ENCODE measurements around the gene FLT1.
A peak's percentile ranks its signal among the peaks of the same experiment; 100 is the strongest.

The FLT1 gene

DNA sequence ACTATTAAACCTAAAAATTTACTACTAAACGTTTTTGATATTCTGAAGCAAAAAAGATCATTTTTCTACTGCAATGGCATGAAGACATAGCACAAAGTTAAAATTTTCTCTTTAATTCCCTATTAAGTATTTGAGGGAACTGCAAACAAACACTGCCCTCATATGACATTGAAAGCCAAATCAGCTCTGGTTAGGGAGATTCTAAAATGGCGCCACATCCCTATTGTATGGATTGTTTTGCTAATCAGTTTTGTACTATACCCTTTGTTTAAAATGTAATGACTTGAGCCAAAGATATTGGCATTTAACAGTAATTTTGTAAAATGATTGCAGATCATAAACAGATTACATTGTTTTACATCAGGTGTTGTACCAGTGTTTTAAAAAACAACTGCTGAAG, 65.8 kb downstream of the FLT1 start:
- no peak for DNase-seq (ENCODE audit: low read depth in 3 of 3)

- no peak for DNase-seq (ENCODE audit: low read depth in 3 of 3)
These were observed 68.5 kb downstream of the FLT1 start for GRCh38 chr13:28426381-28426780.

- no peak for DNase-seq (ENCODE audit: low read depth in 3 of 3)
These were observed 69.1 kb downstream of the FLT1 start for GRCh38 chr13:28425793-28426192.

GRCh38 chr13:28424541-28424940, 70.4 kb downstream of the FLT1 start:
- DNase-seq (ENCODE audit: low read depth in 3 of 3): no peak

- peak in 1 of 3 experiments; percentile 4 for DNase-seq (ENCODE audit: low read depth in 3 of 3)
These were observed 71.9 kb downstream of the FLT1 start for GRCh38 chr13:28423010-28423409.

- no peak for DNase-seq (ENCODE audit: low read depth in 3 of 3)
These were observed 73.1 kb downstream of the FLT1 start for GRCh38 chr13:28421676-28422410.

DNA sequence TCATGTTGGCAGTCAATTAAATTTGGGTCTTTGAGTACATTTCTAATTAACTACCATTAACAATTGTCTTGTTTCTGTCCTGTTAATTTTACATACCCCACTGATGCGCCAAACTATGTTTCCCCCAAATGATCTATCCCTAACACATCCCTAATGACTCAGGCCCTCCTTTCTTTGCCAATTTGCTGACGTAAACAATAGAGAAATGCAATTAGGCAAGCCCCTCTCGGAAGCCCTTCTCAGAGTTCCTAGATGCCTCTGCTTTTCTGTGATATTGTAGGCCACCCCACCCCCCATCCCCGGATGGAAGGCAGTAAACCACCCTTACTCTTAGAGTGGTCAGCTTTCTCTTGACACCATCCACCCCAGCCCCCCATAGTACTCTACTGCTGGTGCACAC, 74.2 kb downstream of the FLT1 start:
- no peak for DNase-seq (ENCODE audit: low read depth in 3 of 3)

DNA sequence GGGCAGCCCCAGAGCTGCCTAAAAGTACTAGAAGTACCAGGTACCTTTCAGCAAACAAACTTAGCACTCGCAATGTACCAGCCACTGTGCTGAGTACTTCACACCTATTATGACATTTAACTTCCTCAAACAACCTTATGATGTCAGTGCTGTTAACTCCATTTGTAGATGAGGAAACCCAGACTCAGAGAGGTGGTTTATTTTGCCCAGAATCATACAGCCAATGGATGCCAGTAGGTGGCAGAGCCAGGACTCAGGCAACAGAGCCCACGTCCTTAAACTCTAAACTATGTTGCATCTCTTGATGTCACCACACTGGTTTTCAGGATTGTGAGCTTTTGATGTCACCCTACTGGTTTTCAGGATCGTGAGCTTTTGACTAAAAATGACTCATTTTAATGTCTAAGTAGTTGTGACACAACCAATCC, 78.9 kb downstream of the FLT1 start:
- no peak for DNase-seq (ENCODE audit: low read depth in 3 of 3)

DNA sequence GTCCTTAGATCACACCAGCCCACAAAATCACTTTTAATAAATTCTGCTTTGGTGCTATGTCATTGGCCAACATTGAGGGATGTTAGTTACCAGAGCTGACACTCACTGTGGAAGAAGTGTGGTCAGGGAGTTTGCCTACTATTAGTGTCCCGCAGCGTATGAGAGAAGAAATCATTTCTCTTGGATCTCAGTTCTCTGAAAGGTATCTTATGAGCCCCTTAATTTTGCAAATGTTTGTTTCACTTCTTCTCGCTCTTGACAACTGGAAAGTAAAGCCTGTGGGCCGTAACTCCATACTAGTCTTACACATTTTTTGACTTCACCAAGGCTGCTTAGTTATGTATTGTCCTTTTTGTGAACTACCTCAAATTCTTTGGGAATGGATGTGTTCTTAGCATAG, 80.9 kb downstream of the FLT1 start:
- DNase-seq (ENCODE audit: low read depth in 3 of 3): no peak

GRCh38 chr13:28412981-28413380, 81.9 kb downstream of the FLT1 start:
- DNase-seq (ENCODE audit: low read depth in 3 of 3): no peak

DNA sequence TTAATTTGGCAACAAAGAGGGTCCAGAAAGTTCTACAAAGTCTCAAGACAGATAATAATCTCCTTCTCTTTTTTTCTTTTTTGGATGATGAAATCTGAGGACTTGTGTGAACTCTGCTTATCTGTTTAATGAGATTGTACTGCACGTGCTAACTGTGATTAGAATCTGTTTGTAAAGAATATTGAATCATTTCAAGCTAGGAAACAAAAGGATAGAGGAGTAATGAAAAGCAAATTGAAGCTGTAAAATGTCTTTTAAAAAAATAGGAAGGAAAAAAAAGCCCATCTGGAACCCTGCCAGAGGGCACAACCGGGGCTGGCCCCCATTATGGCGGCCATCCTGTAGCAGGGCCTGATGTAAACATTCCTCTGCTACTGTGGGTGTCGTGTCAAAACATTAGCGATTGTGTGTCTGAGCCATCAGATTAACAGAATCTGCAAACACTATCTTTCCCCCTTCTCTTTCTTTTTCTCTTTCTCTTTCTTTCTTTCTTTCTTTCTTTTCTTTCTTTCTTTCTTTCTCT, 83.0 kb downstream of the FLT1 start:
- DNase-seq (ENCODE audit: low read depth in 3 of 3): no peak

DNA sequence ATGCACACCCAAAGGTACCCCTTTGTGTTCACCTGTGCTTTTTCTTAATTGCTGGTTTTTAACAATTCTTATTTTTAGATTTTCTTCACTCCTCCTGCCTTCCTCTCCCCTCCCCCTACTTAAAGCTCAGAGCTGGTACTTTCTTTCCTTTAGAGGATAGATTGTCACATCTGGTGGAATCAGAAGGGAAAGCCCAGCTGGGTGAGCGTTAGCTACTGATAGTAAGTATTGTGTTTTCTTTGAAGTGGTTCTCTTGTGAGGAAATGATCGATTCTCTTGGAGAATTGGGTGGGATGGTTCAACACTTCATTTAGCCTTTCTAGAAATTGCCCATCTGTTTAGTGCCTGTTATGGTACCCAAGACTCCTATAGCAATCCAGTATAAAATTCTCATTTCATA, 84.8 kb downstream of the FLT1 start:
- no peak for DNase-seq (ENCODE audit: low read depth in 3 of 3)

DNA sequence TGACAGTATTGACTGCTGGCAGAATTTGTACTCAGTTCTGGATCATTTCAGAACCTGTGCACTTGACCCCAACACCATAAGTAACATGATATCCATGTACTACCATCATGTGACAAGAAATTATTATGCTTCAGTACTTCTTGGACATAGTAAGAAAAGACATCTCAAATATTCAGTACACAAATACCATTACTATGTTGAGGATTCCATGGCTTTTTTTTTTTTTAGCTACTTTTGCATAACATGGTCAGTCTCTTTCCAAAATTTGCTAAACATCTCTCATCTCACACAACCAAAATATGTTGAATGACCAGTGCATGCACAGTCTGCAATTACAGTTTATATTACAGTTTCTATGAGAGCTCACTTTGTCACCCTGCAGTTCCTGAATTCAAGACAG, 85.3 kb downstream of the FLT1 start:
- no peak for DNase-seq (ENCODE audit: low read depth in 3 of 3)

DNA sequence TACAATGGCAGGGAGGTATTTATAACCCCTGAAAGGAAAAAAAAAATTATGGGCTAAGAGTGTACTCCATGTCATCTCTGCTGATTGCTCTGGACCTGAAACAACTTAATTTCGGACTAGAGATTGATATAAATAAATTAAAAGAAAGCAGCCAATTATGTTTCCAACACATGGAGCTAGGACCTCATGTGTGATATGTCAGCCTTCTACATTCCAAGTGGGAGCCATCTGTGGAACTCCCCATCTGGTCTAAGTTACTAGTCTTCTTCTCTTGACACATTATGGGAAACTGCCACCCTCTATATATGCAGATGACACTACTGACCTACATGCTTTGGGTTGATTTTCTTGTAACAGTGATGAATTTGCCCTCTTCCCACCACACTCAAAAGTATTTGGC, 86.1 kb downstream of the FLT1 start:
- no peak for DNase-seq (ENCODE audit: low read depth in 3 of 3)

DNA sequence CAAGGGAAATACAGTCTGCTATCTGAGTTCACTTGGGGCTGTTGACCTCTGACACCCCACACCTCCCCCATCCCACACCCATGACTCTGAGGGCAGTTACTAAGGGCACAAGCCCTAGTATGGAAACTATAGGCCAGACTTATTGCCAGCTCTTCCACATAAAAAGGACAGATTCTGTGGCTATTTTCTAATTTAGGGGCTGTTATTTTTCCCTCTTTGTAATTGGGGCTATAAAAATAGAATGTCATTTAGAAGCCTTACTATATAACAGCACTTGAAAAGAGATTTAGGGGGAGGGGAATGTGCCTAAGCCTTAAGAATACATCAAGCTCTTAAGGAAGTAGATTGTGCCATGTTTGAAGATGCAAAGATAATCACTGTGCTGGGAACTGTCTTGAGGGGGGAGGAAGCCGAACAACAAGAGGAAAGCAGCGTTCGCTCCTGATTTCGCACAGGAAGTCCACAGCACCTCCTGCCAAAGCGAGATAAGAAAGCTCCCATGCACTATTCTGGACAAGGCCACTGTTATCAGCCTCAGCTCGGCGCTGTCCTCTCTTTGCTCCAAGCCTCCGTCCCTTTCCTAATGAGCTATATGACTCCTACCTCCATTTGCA, 86.6 kb downstream of the FLT1 start:
- no peak for DNase-seq (ENCODE audit: low read depth in 3 of 3)

GRCh38 chr13:28406733-28407266, 88.1 kb downstream of the FLT1 start:
- DNase-seq (ENCODE audit: low read depth in 3 of 3): no peak

DNA sequence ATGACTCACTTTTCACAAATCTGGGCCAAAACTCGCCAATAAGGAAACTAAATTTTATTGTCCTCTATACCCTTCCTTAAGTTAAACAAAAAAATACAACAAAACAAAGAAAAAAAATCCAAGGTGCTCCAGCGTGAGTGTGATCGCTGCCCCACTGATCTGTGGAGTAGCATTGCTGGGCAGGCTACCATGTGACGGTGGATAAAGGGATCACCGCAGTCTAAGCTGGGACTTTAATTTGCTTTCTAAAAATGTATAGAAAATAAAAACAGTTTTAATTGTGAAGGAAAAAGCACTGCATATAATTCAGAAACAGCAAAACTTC, 92.9 kb downstream of the FLT1 start:
- DNase-seq (ENCODE audit: low read depth in 3 of 3): no peak

GRCh38 chr13:28401303-28402056, 93.4 kb downstream of the FLT1 start:
- no peak for DNase-seq (ENCODE audit: low read depth in 3 of 3)

- no peak for DNase-seq (ENCODE audit: low read depth in 3 of 3)
These were observed 98.9 kb downstream of the FLT1 start for GRCh38 chr13:28396053-28396452.

DNA sequence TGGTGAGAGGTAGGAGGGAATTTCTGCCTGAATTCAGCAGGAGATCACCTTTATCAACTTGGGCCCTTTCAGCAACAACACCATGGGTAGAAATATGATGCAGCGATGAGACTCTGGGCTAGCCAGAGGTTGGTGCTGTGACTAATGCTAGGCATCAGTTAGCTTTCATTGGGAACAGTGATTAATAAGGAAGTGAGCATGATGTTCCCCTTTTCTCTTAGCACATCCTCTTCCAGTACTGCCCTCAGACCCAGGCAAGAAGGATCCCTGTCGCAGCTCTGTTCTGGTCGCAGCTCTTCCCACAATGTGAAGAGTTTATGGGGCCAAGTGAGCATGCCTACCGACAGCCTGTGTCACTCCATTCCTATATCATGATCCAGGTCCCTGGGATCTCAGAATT, 100.5 kb downstream of the FLT1 start:
- no peak for DNase-seq (ENCODE audit: low read depth in 3 of 3)

DNA sequence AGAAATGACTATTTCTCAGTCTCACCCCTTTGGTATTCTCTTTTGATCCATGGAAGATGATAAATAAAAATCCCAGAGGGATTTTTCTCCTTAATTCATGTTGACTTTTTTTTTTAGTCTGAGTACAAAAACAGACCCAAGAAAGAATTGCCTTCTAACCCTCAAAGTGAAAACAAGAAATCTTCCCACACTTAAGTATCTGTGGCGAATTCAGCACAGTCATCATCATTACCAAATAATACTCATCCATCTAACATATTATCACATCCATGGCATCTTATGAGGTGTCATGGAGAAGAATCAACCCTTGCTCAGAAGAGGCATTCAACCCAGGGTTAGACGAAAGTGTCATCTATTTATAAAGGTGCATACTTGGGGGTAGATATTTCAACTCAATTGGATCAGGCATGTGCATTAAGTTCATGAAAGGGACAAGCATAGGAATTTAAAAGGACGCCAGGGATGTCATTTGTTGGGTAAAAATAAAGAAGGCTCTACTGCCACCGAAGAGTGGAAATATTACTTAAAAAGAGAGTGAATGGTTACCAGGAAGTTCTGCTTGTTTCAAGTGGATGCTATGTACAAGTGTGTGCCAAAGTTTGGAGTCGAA, 101.9 kb downstream of the FLT1 start:
- DNase-seq (ENCODE audit: low read depth in 3 of 3): no peak

DNA sequence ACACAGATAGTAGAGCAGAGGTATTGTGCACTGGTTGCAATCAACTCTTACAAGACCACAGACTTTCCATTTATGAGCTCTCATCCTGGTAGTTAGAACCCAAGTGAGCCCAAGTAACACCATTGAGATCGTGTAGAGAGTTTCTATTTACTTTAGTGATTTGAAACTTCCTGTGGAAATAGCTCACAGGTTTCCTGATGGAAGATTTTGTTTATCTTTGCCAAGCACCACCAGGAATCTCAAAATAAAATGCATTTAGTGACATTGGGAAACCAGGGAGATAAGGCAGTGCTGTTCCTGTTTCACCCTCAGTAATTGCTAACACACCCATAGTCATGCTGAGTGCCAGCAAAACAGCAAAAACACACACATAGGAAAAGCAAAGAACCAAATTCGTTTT, 102.5 kb downstream of the FLT1 start:
- DNase-seq (ENCODE audit: low read depth in 3 of 3): no peak
